ENCODE measurements around the gene MT1B. TPM values are rescaled to one million over a fixed set of nuclear protein-coding genes. Genes with fewer than 3 reads are reported as not detected.
A peak's percentile ranks its signal among the peaks of the same experiment; 100 is the strongest.

MT1B gene
- total and polyA plus RNA-seq, 2 of the 13 experiments (the other 11 are each of a cell fraction or from before 2014, with no cell fraction given) = 0.89 TPM; not detected in 1

GRCh38 chr16:56625943-56626654 lies 25.6 kb upstream of the MT1B start (continued):
- TF ChIP-seq PCBP2 (optimal IDR thresholded peaks at IDR 0.05; ENCODE audit: low read depth, low read length, poor library complexity, severe bottlenecking) (no peak), ZNF543 (CRISPR knock-in tag; IDR thresholded peaks at IDR 0.05) (no peak), HNF1B (CRISPR knock-in tag; IDR thresholded peaks at IDR 0.05) (0 out of 2 replicates have a peak, but pooled peaks have one; percentile 62), ZNF687 (CRISPR knock-in tag; IDR thresholded peaks at IDR 0.05) (no peak; the same call in 1 of the 2 replicates), JUND (CRISPR knock-in tag; IDR thresholded peaks at IDR 0.05) (no peak), REL (CRISPR knock-in tag; conservative IDR thresholded peaks at IDR 0.05) (peak; percentile 34; the same call in 1 of the 2 replicates), PRPF4 (IDR thresholded peaks at IDR 0.05; ENCODE audit: low read depth, low read length, poor library complexity, severe bottlenecking) (no peak), ZNF512B (CRISPR knock-in tag; IDR thresholded peaks at IDR 0.05; ENCODE audit: borderline replicate concordance) (0 out of 2 replicates have a peak, but pooled peaks have one; percentile 4), FOXA1 (IDR thresholded peaks at IDR 0.05) (no peak), FOXA1 (CRISPR knock-in tag; IDR thresholded peaks at IDR 0.05) (no peak), ZC3H4 (CRISPR knock-in tag; IDR thresholded peaks at IDR 0.05; ENCODE audit: borderline replicate concordance) (no peak), ZNF460 (CRISPR knock-in tag; IDR thresholded peaks at IDR 0.05; ENCODE audit: borderline replicate concordance) (no peak), RELA (CRISPR knock-in tag; IDR thresholded peaks at IDR 0.05) (0 out of 2 replicates have a peak, but pooled peaks have one; percentile 6), KLF12 (CRISPR knock-in tag; IDR thresholded peaks at IDR 0.05; ENCODE audit: borderline replicate concordance) (no peak; the same call in 1 of the 2 replicates), ZNF609 (CRISPR knock-in tag; IDR thresholded peaks at IDR 0.05; ENCODE audit: borderline replicate concordance) (0 out of 2 replicates have a peak, but pooled peaks have one; percentile 15)
